A673 (cell line): ENCODE data around the gene WDR27. TPM values are rescaled to one million over a fixed set of nuclear protein-coding genes. Genes with fewer than 3 reads are reported as not detected.

Experiments
- BruUV-seq: library from RNA; stranded (reverse); fragments of 400-500 nt; replicated peaks from 2 replicates; lab custom pipeline; 2021; lab: Mats Ljungman, UMichigan
- CTCF ChIA-PET: fragments of 300-600 bp; sonication (Branson Sonifier 250); formaldehyde crosslinking; loops from one replicate; lab custom pipeline; 2022; ENCODE audit warnings: antibody characterized with exemption; lab: Charles Lee
- POLR2A ChIA-PET: fragments of 300-600 bp; sonication (Branson Sonifier 250); formaldehyde crosslinking; loops from one replicate; lab custom pipeline; 2022; ENCODE audit warnings: antibody characterized with exemption; ENCODE audit not compliant: low non-redundant PET; lab: Charles Lee
- DNase-seq: peaks from one replicate; pipeline ENCODE4 v3.0.0-alpha.2; 2015; ENCODE audit warnings: low spot score
- H3K27ac ChIP-seq: fragments of 200-600 bp; sonication (generic); 2 replicates; pipeline ENCODE4 v1.5.1; 2016; ENCODE audit warnings: mixed run types, low read depth, mild to moderate bottlenecking, mixed read lengths, antibody characterized with exemption, low read length; ENCODE audit not compliant: poor library complexity, severe bottlenecking
- H3K27me3 ChIP-seq: fragments of 200-600 bp; sonication (generic); replicated peaks from 2 replicates; pipeline ENCODE4 v1.6.1; 2017; ENCODE audit warnings: mixed run types, low read depth, mild to moderate bottlenecking, mixed read lengths, antibody characterized with exemption, low read length; ENCODE audit not compliant: insufficient read depth, poor library complexity
- H3K36me3 ChIP-seq: fragments of 200-600 bp; sonication (generic); 2 replicates; pipeline ENCODE4 v1.6.1; 2016; ENCODE audit warnings: mixed run types, mild to moderate bottlenecking, mixed read lengths, antibody characterized with exemption, low read length; ENCODE audit not compliant: insufficient read depth, poor library complexity, severe bottlenecking
- H3K4me1 ChIP-seq: fragments of 200-600 bp; sonication (generic); 2 replicates; pipeline ENCODE4 v1.6.1; 2017; ENCODE audit warnings: mixed run types, mild to moderate bottlenecking, mixed read lengths, antibody characterized with exemption, low read length; ENCODE audit not compliant: insufficient read depth, poor library complexity, severe bottlenecking
- H3K4me3 ChIP-seq: fragments of 200-600 bp; sonication (generic); 2 replicates; pipeline ENCODE4 v1.5.1; 2016; ENCODE audit warnings: low read depth, mixed run types, mild to moderate bottlenecking, mixed read lengths, low read length; ENCODE audit not compliant: poor library complexity, severe bottlenecking
- H3K9me3 ChIP-seq: fragments of 200-600 bp; sonication (generic); 2 replicates; pipeline ENCODE4 v1.6.1; 2016; ENCODE audit warnings: mixed run types, low read depth, mild to moderate bottlenecking, mixed read lengths, antibody characterized with exemption, low read length; ENCODE audit not compliant: poor library complexity, severe bottlenecking
- EZH2 ChIP-seq: fragments of 200-600 bp; sonication (generic); IDR thresholded peaks from 2 replicates; pipeline ENCODE4 v1.6.1; 2017; ENCODE audit warnings: borderline replicate concordance, low read depth, mild to moderate bottlenecking, mixed read lengths, antibody characterized with exemption, low read length; ENCODE audit not compliant: poor library complexity, severe bottlenecking
- intact Hi-C: fragments of 100-400 bp; cut with micrococcal nuclease; formaldehyde crosslinking; loops from one replicate; pipeline ENCODE4 v1.10.0; 2022; ENCODE audit not compliant: unreplicated experiment
- total RNA-seq: library from RNA; stranded (reverse); gene quantifications from 2 replicates; pipeline ENCODE4 v1.2.3, GENCODE V29; 2021
- TF ChIP-seq, protein P1 (sequence below): fragments of 300-800, 200-600 bp; sonication (generic); conservative IDR thresholded peaks from 2 replicates; pipeline ENCODE4 v1.5.1; 2017; ENCODE audit warnings: low read depth, mild to moderate bottlenecking, antibody characterized with exemption, low read length, moderate library complexity, mixed read lengths

The WDR27 gene
- total RNA-seq, 1 experiment from 2014 or later: 77.3 TPM

GRCh38 chr6:169691260-169691659 lies 10.6 kb downstream of the WDR27 start:
- no peak for TF ChIP-seq EZH2
- TF ChIP-seq, protein P1, sequence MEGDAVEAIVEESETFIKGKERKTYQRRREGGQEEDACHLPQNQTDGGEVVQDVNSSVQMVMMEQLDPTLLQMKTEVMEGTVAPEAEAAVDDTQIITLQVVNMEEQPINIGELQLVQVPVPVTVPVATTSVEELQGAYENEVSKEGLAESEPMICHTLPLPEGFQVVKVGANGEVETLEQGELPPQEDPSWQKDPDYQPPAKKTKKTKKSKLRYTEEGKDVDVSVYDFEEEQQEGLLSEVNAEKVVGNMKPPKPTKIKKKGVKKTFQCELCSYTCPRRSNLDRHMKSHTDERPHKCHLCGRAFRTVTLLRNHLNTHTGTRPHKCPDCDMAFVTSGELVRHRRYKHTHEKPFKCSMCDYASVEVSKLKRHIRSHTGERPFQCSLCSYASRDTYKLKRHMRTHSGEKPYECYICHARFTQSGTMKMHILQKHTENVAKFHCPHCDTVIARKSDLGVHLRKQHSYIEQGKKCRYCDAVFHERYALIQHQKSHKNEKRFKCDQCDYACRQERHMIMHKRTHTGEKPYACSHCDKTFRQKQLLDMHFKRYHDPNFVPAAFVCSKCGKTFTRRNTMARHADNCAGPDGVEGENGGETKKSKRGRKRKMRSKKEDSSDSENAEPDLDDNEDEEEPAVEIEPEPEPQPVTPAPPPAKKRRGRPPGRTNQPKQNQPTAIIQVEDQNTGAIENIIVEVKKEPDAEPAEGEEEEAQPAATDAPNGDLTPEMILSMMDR: no peak
- no peak for DNase-seq
- H3K4me1 ChIP-seq: no peaks in the 10 kb centered on the region
- CTCF ChIA-PET: no interaction called here
- POLR2A ChIA-PET: no interaction called here
- BruUV-seq: no TSS peak
- intact Hi-C loops: no loop called here
- H3K36me3 ChIP-seq: peaks cover 6% of the 10 kb centered on the region
- no peaks in the 10 kb centered on the region for H3K27me3 ChIP-seq
- no peak overlapping the region for H3K4me3 ChIP-seq
- peaks cover 5% of the 10 kb centered on the region for H3K9me3 ChIP-seq
- no peak overlapping the region for H3K27ac ChIP-seq

DNA sequence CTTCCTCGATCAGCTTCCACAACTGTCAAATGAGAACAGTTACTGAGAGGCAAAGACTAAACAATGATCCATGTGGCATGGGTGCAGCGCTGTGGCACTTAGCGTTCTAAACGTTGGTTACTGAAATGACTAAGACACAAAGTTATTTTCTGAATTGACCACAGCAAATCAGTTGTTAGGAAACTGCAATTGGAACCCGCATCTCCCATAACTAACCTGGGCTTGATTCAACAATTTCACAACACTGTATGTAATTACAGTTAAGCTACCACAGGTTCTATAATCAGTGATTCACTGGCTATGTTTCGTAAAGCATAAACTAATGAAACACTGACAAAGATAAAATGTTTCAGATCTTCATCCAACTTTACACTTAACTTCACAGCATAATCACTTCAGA lies 12.5 kb downstream of the WDR27 start:
- BruUV-seq: no TSS peak
- intact Hi-C loops: no loop called here
- DNase-seq: no peak
- Histone ChIP-seq H3K4me3 (no peak overlapping the region), H3K4me1 (no peaks in the 10 kb centered on the region), H3K27me3 (no peaks in the 10 kb centered on the region), H3K9me3 (peaks cover 14% of the 10 kb centered on the region), H3K36me3 (peaks cover 18% of the 10 kb centered on the region), H3K27ac (no peak overlapping the region)
- ChIA-PET POLR2A (no interaction called here), CTCF (no interaction called here)
- TF ChIP-seq EZH2: no peak
- TF ChIP-seq, protein P1: no peak

GRCh38 chr6:169685860-169686259 lies 16.0 kb downstream of the WDR27 start:
- intact Hi-C loops: no loop called here
- CTCF ChIA-PET: no interaction called here
- TF ChIP-seq, protein P1: no peak
- no peak for TF ChIP-seq EZH2
- no peak for DNase-seq
- Histone ChIP-seq H3K9me3 (peaks cover 14% of the 10 kb centered on the region), H3K27ac (no peak overlapping the region), H3K4me3 (no peak overlapping the region), H3K27me3 (no peaks in the 10 kb centered on the region), H3K4me1 (no peaks in the 10 kb centered on the region), H3K36me3 (peaks cover 25% of the 10 kb centered on the region)
- POLR2A ChIA-PET: no interaction called here
- BruUV-seq: no TSS peak
